ENCODE results near the gene ILKAP.

GRCh38 chr2:238247841-238248453, 44.5 kb upstream of the ILKAP start:
- TF ChIP-seq TAF1 (IDR thresholded peaks at IDR 0.05; ENCODE audit: borderline replicate concordance, low read depth, low read length) (no peak), POLR2A (IDR thresholded peaks at IDR 0.05; ENCODE audit: low read depth, low read length) (no peak)

Data from GM12892 (cell line).